GM08714 (cell line): ENCODE measurements around the gene RTEL1.

Experiments
- H3K4me3 ChIP-seq: fragments of 200-500 bp; sonication (Bioruptor generic); 2 replicates; pipeline ENCODE4 v1.5.1; 2014; ENCODE audit warnings: mild to moderate bottlenecking, low read length, inconsistent platforms
- ZNF274 ChIP-seq: IDR thresholded peaks from 2 replicates; pipeline ENCODE4 v1.6.1; 2012; ENCODE audit warnings: mild to moderate bottlenecking, low read depth, low read length

RTEL1 gene

DNA sequence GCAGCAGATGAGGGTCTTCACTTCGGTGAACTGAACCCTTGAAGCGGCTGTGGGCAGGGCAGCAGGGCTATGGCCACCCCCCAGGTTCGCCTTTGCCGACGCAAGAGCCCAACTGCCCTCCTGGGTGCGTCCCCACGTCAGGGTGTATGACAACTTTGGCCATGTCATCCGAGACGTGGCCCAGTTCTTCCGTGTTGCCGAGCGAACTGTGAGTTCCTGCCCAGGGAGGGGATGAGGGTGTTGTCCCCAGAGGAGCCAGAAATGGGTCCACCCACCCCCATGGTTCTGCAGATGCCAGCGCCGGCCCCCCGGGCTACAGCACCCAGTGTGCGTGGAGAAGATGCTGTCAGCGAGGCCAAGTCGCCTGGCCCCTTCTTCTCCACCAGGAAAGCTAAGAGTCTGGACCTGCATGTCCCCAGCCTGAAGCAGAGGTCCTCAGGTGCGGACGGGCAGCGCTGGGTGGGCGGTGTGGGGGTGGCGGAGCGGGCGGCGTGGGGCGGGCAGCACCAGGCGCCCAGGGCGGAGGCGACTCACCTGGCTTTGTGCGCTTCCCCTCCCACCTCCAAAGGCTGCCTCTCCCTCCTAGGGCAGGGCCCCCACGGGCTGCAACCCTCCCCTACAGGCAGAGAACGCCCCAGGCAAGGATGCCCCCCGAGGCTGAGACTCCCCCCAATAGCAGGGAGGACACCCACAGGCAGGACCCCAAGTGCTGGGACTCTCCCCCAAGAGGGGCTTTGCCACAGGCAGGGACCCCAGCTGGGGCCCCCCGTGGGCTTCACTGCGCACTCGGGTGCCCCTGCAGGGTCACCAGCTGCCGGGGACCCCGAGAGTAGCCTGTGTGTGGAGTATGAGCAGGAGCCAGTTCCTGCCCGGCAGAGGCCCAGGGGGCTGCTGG, 32.1 kb downstream of the RTEL1 start:
- no peak overlapping the region for H3K4me3 ChIP-seq
- TF ChIP-seq ZNF274 = no peak

DNA sequence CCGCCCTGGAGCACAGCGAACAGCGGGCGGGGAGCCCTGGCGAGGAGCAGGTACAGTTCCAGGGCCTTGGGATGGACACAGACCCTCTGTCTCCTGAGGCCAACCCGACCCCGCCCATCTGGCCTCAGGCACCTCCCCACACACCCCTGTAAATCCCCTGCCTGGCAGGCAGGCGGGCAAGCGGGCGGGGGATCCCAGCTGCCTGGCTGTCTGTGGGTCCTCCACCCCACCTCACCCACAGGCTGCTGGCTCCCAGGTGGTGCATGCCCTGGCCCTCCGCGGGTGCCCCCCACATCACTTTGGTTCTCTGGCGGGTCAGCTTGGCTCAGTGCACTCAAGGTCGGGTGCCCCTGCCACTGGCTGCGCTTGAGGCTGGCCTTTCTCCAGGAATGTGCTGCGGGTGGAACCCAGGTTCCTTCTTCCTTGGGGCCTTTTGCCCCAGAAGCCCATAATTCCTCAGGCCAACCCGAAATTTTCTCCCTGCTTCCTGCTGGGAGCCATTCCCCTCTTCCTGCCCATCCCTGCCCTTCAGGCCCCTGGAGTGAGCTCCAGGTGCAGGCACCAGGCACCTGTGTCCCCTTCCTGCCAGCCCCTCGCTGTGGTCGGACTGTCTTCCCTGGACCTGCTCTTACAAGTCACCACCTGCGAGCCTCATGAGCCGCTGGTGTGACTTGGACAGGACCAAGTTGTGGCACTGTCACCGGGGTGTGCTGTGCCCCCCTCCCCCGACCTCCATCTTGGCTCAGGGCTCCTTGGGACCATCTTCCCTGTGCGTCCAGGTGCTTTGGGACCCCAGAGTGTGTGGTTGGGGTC, 33.0 kb downstream of the RTEL1 start:
- H3K4me3 ChIP-seq = no peak overlapping the region
- no peak for TF ChIP-seq ZNF274

DNA sequence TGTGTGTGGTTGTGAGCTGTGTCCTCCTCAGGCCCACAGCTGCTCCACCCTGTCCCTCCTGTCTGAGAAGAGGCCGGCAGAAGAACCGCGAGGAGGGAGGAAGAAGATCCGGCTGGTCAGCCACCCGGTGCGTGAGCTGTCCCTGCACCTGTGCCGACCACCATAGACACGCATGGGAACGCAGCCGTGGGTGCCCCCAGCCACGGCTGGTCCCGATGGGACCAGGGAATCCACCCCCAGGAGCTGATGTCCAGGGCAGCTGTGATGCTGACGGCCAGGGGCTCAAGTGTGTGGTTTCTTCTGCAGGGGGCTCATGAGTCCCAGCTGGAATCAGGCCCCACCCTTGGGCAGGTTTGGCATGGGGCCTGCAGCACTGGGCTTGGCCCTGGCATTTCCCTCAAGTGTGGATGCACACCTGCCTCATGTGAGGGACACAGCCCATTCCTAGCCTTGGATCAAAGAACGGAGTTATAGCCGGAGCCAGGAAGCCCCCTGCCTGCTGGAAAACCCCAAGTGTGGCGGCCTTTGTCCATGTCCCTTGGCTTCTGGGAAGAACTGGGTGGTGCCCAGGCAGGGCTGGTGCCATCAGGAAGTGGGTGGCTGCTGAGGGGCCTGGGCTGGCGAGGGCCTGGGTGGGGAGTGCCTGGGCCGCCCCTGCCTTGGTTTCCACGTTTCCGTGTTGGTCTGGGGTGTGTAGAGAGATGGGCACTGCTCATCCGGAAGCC, 33.8 kb downstream of the RTEL1 start:
- TF ChIP-seq ZNF274 = no peak
- H3K4me3 ChIP-seq = no peak overlapping the region

- H3K4me3 ChIP-seq = no peak overlapping the region
- TF ChIP-seq ZNF274 = no peak
Observed at GRCh38 chr20:63692436-63693082, 34.4 kb downstream of the RTEL1 start.

GRCh38 chr20:63693083-63693732, 35.1 kb downstream of the RTEL1 start:
- H3K4me3 ChIP-seq = no peak overlapping the region
- TF ChIP-seq ZNF274 = no peak

- no peak for TF ChIP-seq ZNF274
- no peak overlapping the region for H3K4me3 ChIP-seq
Observed at GRCh38 chr20:63693733-63694583, 35.8 kb downstream of the RTEL1 start.

DNA sequence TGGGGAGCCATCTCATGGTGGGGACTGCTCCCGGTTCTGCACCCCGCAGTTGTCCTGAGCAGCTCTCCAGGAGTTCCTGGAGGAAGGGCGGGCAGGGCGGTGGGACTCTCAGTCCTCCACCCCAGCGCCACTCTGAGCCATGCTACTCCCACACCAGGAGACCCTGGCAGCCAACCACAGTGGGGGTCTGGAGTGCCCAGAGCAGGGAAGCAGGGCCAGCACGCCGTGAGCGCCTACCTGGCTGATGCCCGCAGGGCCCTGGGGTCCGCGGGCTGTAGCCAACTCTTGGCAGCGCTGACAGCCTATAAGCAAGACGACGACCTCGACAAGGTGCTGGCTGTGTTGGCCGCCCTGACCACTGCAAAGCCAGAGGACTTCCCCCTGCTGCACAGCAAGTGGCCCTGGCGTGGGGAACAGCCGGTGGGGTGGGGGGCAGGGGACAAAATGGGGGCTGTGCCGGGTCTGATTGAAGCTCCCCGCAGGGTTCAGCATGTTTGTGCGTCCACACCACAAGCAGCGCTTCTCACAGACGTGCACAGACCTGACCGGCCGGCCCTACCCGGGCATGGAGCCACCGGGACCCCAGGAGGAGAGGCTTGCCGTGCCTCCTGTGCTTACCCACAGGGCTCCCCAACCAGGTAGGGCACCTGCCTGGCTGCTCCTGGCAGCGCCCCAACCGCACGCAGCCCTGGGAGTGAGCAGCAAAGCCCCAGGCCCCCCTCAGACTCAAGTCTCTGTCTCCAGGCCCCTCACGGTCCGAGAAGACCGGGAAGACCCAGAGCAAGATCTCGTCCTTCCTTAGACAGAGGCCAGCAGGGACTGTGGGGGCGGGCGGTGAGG, 36.7 kb downstream of the RTEL1 start:
- no peak overlapping the region for H3K4me3 ChIP-seq
- no peak for TF ChIP-seq ZNF274

DNA sequence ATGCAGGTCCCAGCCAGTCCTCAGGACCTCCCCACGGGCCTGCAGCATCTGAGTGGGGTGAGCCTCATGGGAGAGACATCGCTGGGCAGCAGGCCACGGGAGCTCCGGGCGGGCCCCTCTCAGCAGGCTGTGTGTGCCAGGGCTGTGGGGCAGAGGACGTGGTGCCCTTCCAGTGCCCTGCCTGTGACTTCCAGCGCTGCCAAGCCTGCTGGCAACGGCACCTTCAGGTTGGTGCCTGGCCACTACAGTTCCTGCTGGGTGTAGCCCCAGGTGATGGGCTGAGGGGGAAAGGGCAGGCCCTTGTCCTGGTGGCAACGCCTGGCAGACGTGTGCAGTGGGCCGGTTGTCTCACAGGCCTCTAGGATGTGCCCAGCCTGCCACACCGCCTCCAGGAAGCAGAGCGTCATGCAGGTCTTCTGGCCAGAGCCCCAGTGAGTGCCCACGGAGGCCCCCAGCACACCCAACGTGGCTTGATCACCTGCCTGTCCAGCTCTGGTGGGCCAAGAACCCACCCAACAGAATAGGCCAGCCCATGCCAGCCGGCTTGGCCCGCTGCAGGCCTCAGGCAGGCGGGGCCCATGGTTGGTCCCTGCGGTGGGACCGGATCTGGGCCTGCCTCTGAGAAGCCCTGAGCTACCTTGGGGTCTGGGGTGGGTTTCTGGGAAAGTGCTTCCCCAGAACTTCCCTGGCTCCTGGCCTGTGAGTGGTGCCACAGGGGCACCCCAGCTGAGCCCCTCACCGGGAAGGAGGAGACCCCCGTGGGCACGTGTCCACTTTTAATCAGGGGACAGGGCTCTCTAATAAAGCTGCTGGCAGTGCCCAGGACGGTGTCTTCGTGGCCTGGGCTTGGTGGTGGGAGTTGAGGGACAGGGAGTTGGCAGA, 37.6 kb downstream of the RTEL1 start:
- no peak overlapping the region for H3K4me3 ChIP-seq
- TF ChIP-seq ZNF274 = no peak

DNA sequence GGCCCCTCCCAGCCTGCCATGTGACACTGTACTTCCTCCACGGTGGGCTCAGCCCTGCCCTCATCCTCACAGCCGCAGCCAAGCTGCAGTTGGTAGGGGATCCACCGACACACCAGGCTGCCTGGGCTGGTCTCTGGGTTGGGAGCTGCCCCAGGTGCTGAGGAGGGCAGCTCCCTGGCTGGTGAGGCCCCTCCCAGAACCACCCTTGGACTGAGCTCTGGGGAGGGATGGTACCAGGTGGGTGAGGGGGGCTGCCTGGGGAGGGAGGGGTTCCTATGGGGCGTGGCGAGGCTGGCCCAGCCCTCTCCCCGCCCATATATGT, 38.2 kb downstream of the RTEL1 start:
- no peak for TF ChIP-seq ZNF274
- no peak overlapping the region for H3K4me3 ChIP-seq

DNA sequence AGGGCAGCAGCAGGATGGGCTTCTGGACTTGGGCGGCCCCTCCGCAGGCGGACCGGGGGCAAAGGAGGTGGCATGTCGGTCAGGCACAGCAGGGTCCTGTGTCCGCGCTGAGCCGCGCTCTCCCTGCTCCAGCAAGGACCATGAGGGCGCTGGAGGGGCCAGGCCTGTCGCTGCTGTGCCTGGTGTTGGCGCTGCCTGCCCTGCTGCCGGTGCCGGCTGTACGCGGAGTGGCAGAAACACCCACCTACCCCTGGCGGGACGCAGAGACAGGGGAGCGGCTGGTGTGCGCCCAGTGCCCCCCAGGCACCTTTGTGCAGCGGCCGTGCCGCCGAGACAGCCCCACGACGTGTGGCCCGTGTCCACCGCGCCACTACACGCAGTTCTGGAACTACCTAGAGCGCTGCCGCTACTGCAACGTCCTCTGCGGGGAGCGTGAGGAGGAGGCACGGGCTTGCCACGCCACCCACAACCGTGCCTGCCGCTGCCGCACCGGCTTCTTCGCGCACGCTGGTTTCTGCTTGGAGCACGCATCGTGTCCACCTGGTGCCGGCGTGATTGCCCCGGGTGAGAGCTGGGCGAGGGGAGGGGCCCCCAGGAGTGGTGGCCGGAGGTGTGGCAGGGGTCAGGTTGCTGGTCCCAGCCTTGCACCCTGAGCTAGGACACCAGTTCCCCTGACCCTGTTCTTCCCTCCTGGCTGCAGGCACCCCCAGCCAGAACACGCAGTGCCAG, 38.7 kb downstream of the RTEL1 start, which contains the start of gene TNFRSF6B:
TSS of gene TNFRSF6B (plus strand) at position 25 of the 729 bp plus-strand sequence. CDS start at position 141, 116 bp downstream.
- H3K4me3 ChIP-seq = no peak within 1 kb of the TSS
- TF ChIP-seq ZNF274 = no peak
